ENCODE results near the gene STPG2.

DNA sequence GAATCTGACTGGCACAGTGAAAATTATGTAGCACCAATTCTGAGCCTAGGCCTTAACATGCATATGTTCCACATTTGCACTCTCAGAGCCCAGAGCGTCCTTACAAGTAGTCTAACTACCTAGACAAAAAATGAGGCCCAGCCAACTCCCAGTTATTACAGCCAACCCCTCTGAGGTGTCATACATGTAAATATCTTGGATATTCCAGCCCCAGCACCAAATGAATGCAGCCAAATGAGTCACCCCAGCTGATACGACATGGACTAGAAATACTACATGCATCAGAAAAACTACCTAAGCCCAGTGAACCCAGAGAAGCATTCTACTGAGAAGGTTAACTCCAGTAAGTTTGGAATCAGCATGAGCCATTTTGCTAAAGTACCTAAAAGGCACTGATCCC is 145.1 kb downstream of the STPG2 start:
- TF ChIP-seq, protein P1, sequence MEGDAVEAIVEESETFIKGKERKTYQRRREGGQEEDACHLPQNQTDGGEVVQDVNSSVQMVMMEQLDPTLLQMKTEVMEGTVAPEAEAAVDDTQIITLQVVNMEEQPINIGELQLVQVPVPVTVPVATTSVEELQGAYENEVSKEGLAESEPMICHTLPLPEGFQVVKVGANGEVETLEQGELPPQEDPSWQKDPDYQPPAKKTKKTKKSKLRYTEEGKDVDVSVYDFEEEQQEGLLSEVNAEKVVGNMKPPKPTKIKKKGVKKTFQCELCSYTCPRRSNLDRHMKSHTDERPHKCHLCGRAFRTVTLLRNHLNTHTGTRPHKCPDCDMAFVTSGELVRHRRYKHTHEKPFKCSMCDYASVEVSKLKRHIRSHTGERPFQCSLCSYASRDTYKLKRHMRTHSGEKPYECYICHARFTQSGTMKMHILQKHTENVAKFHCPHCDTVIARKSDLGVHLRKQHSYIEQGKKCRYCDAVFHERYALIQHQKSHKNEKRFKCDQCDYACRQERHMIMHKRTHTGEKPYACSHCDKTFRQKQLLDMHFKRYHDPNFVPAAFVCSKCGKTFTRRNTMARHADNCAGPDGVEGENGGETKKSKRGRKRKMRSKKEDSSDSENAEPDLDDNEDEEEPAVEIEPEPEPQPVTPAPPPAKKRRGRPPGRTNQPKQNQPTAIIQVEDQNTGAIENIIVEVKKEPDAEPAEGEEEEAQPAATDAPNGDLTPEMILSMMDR (IDR thresholded peaks at IDR 0.05): no peak
- TF ChIP-seq POLR2A (IDR thresholded peaks at IDR 0.05): no peak

All from prostate gland (tissue), 2 donors.